Liver (tissue), 3 donors: ENCODE results near the gene SLC28A2.
"Not testable (repeated sequence)": the region's sequence is repeated elsewhere in the genome, so short reads cannot be mapped to it uniquely, and the experiment has no call there.

ENCODE experiments used
- ATF3 ChIP-seq: IDR thresholded peaks from 2 replicates; pipeline ENCODE4 v1.6.1; 2016; ENCODE audit warnings: antibody characterized with exemption
- CTCF ChIP-seq: fragments of 150-350 bp; IDR thresholded peaks from 2 replicates; pipeline ENCODE4 v1.5.1; 2017; ENCODE audit warnings: improper control_type of control experiment, low read depth, low read length; ENCODE audit not compliant: missing input control
- FOXA1 ChIP-seq: IDR thresholded peaks from 2 replicates; pipeline ENCODE4 v1.6.1; 2016; ENCODE audit warnings: antibody characterized with exemption
- MAX ChIP-seq: IDR thresholded peaks from 2 replicates; pipeline ENCODE4 v1.6.1; 2016; ENCODE audit warnings: antibody characterized with exemption
- NR2F2 ChIP-seq: IDR thresholded peaks from 2 replicates; pipeline ENCODE4 v1.6.1; 2016; ENCODE audit warnings: antibody characterized with exemption
- RAD21 ChIP-seq, 2 donors: IDR thresholded peaks; 2 replicates each; pipeline ENCODE4 v1.6.1; 2016; ENCODE audit warnings: antibody characterized with exemption in 2 of 2, mild to moderate bottlenecking in 2 of 2
- SP1 ChIP-seq: IDR thresholded peaks from 2 replicates; pipeline ENCODE4 v1.6.1; 2018; ENCODE audit warnings: antibody characterized with exemption, mild to moderate bottlenecking
- TAF1 ChIP-seq: conservative IDR thresholded peaks from 2 replicates; pipeline ENCODE4 v1.6.1; 2016; ENCODE audit warnings: antibody characterized with exemption, mild to moderate bottlenecking
- TF ChIP-seq, protein P1 (sequence below): IDR thresholded peaks from 2 replicates; pipeline ENCODE4 v1.6.1; 2016; ENCODE audit warnings: antibody characterized with exemption, mild to moderate bottlenecking
- donor health status: healthy.
- donor health status: healthy.

- not testable (repeated sequence) for TF ChIP-seq CTCF; SP1; RAD21 (IDR thresholded peaks at IDR 0.05); FOXA1; MAX; TAF1; NR2F2; ATF3
- TF ChIP-seq, protein P1, sequence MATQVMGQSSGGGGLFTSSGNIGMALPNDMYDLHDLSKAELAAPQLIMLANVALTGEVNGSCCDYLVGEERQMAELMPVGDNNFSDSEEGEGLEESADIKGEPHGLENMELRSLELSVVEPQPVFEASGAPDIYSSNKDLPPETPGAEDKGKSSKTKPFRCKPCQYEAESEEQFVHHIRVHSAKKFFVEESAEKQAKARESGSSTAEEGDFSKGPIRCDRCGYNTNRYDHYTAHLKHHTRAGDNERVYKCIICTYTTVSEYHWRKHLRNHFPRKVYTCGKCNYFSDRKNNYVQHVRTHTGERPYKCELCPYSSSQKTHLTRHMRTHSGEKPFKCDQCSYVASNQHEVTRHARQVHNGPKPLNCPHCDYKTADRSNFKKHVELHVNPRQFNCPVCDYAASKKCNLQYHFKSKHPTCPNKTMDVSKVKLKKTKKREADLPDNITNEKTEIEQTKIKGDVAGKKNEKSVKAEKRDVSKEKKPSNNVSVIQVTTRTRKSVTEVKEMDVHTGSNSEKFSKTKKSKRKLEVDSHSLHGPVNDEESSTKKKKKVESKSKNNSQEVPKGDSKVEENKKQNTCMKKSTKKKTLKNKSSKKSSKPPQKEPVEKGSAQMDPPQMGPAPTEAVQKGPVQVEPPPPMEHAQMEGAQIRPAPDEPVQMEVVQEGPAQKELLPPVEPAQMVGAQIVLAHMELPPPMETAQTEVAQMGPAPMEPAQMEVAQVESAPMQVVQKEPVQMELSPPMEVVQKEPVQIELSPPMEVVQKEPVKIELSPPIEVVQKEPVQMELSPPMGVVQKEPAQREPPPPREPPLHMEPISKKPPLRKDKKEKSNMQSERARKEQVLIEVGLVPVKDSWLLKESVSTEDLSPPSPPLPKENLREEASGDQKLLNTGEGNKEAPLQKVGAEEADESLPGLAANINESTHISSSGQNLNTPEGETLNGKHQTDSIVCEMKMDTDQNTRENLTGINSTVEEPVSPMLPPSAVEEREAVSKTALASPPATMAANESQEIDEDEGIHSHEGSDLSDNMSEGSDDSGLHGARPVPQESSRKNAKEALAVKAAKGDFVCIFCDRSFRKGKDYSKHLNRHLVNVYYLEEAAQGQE, result not testable (repeated sequence)
Observed at GRCh38 chr15:45314117-45314516, 62.1 kb downstream of the SLC28A2 start.
